CD4-positive, alpha-beta T cell treated with Interferon gamma for 1 hour (primary cell): ENCODE measurements around the gene PLTP.
"Not testable (repeated sequence)": the region's sequence is repeated elsewhere in the genome, so short reads cannot be mapped to it uniquely, and the experiment has no call there.

ENCODE experiments used
- DNase-seq: peaks from one replicate; pipeline ENCODE4 v3.0.0-alpha.2; 2020

PLTP gene

DNA sequence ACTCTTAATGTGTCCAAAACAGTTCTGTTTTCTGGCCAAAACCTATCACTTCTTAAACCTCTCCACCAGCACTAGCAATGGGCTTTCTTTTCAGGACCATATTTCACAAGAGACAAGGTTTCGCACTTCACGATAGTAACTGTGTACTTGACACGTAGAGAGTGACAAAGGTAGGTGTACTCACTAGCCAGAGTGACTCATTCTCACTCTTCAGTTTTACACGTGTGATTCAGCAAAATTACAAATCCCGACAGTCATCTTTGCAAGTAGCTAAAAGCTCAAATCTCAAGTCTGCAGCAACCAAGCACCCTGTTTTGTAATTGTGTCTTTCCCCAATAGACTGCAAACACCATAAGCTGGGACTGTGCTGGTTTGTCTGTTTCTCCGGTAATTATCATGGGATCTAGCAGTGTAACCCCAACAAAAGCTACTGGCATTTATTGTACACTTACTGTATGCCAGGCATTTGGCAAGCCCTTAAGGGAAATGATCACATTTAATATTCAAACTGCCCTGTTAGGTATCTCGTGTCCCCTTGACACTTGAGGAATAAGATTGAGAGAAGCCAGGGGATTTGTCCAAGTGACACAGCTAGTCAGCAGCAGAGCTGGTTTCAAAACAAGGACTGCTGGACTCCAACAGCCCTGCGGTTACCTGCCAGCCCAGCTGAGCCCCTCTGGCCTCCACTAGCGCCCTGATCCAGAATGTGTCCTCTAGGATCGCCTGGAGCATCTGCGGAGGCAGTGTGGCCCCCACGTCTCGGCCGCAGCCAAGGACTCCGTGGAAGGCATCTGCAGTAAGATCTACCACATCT is 32.4 kb upstream of the PLTP start:
- DNase-seq: no peak

DNA sequence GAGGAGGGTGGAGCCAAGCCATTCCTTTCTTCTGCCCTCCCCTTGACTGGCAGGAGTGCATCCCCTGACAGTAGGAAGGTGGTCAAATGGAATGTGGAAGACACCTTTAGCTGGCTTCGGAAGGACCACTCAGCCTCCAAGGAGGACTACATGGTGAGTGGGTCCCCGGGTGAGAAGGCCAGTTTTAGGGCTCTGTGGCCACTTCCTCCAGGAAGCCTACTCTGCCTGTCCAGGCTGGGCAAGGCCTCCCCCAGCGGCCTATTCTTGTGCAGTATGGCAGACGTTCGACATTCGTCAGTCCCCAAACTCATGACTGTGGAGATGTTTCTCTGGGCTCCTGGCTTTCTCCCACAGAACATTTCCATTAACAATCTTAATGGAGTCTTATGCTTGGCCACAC is 31.7 kb upstream of the PLTP start:
- DNase-seq: no peak

DNA sequence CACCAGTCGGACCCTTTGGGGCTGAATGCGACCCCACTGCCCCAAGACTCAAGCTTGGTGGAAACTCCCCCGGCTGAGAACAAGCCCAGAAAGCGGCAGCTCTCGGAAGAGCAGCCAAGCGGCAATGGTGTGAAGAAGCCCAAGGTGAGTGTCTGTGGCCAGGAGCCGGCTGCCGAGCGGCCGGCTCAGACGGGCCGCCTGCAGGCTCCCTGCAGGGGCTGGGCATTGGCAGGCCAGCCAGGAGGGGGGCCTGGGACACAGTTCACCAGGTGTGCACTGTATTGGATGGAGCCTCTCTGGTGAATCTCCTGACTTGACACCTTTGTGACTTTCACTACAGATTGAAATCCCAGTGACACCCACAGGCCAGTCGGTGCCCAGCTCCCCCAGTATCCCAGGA is 28.5 kb upstream of the PLTP start:
- DNase-seq: no peak

DNA sequence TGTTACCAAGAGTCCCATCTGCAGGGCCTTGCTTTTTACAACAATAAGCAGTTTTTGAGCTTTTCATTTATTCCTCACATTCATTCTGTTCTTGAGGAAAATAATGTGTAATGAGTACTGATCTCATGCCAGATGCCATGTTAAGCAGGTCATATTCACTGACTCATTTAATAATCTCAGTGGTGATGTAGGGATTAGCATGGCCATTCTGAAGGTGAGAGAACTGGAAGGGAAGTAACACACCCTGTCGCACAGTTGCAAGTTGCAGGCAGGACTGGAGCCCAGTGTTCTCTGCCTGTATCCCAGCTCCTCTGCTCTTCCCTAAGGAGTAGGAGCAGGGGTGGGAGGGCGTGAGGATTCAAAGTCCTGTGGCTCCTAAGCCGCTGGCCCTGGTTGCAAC is 28.1 kb upstream of the PLTP start:
- DNase-seq: no peak

DNA sequence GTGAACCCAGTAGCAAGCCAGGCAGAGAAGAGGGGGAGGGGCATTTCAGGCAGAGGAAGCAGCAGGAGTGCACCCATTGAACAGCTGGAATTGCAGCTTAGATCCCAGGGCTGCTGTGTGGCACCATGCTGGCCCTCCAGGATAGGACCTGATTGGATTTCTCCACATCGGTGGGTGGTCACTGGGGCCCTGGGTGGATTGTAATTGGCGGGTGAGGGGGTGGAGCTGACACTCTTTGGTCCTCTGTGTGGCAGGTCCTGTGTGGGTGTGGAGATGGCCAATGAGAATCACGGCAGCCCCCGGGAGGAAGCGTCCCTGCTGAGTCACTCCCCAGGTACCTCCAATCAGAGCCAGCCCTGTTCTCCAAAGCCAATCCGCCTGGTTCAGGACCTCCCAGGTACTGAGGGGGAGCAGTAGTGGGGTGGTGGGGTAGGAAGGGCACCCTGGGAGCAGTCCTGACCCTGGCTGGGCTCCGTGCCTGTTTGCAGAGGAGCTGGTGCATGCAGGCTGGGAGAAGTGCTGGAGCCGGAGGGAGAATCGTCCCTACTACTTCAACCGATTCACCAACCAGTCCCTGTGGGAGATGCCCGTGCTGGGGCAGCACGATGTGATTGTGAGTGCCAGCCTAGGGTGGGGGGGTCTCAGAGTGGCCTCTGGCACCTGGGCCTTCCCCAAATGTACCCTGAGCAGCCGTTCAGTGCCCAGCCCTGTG is 26.9 kb upstream of the PLTP start:
- no peak for DNase-seq

DNA sequence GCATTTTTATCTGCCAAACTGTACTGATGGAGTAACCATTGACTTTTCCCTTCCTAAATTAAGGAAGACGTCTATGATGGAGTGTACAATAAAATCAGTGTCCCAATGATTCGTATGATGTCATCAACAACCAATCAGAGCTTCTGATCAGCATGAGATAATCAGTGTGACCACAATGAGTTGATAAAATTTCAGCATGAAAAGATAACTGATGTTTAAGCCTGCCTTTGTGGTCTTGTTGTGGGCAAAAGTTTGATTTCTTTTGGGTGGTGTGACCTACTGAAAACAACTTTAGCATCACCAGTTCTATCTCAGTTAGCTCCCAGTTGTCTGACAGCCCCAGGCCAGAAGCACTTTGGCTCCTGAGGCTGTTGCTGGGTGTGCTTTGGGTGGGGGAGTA is 25.8 kb upstream of the PLTP start:
- no peak for DNase-seq

DNA sequence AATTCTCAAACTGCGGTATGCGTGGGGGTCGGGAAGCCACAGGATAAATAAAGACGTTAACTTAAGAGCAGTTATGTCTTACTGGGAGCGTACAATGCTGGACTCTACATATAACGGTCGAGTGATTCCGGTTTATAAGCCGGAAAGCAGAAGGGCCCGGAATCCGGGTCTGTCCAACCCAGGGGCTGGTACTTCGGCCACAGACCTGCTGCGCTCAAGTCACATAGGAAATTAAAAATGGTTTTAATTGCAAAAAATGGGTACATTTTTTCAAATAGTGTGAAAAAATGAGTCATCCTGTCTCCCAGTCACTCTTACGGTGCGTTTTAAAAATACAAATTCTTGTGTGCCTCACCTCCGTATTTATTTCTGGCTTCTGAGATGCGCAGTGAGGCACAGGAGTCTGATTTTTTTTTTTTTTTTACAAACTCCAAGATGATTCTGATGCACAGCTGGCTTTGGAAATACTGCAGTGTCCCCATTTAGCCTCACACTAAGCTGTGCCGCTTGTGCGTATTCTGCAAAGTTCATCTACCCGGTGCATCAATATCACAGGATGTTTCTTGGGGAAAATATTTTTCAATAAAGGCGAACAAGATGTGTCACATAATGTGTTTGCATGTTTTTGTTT is 23.6 kb upstream of the PLTP start:
- DNase-seq: no peak

DNA sequence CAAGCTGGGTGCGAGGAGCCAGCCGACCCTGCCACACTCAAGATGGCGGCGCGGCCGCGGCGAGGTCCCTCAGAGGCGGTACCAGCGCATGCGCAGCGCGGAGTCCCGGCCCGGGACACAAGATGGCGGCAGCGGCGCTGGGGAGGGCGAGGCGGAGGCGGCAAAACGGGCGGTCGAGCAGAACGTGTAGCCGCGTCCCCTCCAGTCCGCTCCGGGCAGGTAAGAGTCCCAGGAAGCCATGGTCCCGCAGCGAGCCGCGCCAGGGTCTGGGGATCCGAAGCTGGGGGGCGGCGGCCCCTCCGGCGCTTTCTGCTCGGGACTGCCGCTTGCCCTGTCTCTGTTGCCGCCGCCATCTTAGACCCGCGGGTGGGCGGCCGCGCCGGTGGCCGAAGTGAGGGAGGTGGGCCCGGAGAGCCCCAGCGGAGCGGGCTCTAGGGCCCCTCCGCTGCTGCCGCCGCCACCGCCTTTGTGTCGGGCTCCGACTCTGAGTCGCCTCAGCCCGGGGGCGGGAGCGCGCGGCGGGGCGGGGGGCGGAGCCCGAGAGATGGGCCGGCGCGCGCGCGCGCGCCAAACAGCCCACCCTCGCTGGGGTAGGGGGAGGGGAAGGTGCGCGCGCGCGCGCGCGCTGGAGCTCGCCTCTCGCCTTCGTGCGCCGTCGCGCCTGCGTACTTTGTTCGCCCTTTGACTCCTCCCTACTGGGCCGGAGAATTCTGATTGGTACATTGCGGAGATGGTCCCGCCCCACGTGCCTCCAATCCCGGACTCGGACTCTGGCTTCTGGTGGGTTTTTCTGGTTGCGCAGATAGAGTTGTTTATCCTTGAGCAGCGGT is 22.8 kb upstream of the PLTP start, which contains the start of gene PCIF1:
PCIF1 (plus strand) TSS at position 98 of the 830 bp plus-strand sequence. CDS start 4,317 bp downstream, outside the sequence.
- peak; percentile 97 for DNase-seq

DNA sequence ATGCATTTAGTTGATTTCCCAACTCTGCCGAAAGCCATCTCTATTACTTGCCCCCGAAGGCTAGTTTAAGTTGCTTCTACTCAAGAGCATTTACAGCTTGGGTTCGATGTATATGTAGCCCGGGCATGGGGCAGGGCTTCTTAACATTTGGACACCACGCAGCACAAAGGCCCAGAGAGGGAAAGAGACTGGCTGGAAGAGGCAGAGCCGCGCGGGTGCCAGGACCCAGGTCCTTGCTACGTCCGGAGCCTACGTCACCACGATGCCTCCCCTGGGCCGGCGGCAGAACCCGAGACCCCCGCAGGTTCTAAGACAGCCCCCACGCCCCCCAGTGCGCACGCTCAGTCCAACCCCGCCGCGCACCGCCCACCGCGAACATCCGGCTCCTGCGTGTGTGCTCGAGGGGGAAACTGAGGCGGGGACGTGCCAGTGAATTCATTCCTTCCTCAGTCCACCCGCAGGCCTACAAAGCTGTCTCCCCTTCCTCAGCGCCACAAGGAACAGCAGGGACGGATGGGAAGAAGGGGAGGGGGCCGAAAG is 22.2 kb upstream of the PLTP start:
- peak; percentile 53 for DNase-seq

DNA sequence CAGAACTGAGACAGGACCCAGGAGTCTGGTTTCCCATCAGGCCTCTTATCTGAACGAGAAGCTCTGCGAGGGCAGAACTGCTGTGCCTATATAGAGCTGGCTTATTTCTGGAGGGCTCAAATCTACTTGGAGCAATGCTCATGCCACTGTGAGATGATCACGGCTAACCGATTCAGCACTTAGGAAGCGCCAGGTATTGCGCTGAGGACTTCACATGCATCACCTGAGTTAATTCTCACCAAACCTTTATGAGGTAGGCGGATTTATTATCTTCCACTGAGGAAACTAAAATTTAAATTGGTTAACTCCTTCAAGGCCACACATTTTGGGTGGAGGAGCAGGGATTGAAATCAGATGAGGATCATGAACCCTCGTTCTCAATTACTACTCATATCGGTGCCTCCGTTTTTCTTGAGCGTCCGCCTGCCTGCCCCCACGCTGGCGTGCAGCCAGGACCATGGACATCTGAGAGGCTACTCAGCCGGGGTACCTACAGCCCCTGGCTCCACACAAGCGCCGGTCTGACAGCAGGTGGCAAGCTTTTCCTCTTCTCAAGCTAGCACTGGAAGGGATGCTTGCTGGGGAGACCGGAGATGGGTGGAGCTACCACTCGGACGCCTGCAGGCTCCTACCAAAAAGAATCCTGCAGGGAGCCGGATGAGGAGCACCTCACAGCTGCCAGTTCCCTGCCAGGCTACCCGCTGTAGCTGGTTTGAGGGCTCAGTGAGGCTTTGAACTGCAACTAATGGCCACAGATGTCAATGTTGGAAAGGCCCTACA is 21.5 kb upstream of the PLTP start:
- peak; percentile 65 for DNase-seq

DNA sequence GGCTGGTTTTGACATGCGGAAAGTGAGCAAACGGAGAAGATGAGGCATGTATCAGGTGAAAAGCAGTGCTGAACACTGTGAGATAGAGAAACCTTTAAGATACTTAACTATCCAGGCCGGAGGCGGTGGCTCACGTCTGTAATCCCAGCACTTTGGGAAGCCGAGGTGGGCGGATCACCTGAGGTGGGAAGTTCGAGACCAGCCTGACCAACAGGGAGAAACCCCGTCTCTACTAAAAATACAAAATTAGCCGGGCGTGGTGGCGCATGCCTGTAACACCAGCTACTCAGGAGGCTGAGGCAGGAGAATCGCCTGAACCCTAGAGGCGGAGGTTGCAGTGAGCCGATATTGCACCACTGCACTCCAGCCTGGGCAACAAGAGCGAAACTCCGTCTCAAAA is 19.7 kb upstream of the PLTP start:
- not testable (repeated sequence) for DNase-seq

DNA sequence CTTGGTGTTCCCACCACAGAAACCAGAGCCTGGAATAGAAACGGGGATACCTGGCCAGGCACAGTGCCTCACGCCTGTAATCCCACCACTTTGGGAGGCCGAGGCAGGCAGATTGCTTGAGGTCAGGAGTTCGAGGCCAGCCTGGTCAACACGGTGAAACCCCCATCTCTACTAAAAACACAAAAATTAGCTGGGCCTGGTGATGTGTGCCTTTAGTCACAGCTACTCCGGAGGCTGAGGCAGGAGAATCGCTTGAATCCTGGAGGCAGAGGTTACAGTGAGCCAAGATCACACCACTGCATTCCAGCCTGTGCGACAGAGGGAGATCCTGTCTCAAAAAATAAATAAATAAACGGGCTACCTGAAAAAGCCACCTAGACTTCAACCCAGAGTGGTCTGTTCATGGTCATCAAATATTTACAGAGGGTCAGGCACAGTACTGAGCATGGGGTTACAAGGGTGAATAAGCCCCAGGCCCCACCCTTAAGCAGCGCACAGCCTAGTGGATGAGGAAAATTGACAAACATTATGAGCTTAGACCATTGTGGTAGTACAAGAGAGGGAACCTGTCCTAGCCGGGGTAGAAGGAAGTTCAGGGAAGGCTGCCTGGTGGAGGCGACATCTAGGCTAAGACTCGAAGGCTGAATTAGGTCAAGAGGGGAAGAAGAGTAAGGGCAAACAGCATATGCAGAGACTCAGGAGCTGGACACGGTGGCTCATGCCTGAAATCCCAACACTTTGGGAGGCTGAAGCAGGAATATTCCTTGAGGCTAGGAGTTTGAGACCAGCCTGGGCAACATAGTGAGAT is 15.3 kb upstream of the PLTP start:
- no peak for DNase-seq

DNA sequence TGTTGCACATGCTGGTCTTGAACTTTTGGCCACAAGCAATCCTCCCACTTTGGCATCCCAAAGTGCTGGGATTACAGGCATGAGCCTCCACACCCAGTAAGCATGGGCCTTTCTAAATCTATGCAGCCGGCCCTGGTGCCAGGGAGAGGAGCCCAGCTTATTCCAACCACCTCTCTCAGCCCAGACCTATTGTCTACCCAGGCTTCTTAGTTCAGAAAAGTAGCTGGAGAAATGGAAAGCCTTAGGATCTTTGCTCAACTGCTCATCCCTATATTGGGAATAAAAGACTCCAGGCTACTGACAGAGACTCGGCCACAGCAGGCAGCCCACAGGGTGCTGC is 14.7 kb upstream of the PLTP start:
- DNase-seq: no peak

DNA sequence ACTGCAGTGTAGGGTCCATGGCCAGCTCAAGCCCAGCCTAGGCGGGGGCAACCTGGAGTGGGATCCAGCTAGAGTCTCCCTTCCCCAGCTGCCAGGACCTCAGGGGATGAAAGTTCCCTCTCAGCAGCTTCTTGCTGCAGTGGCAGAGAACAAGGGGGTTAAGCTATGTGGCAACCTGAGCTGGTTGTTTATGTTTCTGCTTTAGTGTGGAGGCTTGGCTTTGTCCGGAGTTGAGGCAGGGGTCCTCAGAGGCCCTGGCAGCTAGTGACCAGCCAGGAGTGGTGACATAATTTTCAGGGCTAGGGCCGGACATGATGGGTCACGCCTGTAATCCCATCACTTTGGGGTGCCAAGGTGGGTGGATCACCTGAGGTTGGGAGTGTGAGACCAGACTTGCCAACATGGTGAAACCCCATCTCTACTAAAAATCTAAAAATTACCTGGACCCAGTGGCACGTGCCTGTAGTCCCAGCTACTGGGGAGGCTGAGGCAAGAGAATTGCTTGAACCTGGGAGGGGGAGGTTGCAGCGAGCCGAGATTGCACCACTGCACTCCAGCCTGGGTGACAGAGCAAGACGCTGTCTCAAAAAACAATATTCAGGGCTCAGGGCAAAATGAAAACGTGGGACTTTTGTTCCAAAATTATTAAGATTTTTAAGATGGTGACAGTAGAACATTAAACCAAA is 14.0 kb upstream of the PLTP start:
- no peak for DNase-seq

DNA sequence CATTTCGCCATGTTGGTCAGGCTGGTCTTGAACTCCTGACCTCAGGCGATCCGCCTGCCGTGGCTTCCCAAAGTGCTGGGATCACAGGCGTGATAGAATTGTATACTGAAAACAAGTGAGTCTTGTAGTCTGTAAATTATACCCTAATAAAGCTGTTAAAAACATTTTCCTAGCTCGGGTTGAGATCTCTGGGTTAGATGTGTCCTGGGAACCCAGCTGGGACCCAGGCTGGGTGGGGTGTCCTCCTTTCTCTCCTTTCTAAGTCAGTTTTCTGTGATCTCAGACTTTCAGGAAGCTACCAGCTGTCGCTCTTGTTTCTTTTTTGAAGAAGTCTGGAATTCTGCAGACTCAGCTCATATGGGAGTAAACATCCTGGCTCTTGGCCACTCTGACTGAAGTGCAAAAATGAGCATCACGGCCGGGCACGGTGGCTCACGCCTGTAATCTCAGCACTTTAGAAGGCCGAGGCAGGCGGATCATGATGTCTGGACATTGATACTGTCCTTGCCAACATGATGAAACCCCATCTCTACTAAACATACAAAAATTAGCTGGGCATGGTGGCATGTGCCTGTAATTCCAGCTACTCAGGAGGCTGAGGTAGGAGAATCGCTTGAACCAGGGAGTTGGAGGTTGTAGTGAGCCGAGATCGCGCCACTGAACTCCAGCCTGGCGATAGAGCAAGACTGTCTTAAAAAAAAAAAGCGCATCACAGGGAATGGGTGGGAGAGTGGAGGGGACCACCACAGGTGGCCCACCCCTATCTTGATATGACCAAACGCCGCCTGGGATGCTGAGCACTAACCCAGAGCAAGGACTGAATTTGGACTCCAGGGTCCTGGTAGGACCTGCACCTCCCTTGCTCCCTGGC is 12.7 kb upstream of the PLTP start:
- no peak for DNase-seq

DNA sequence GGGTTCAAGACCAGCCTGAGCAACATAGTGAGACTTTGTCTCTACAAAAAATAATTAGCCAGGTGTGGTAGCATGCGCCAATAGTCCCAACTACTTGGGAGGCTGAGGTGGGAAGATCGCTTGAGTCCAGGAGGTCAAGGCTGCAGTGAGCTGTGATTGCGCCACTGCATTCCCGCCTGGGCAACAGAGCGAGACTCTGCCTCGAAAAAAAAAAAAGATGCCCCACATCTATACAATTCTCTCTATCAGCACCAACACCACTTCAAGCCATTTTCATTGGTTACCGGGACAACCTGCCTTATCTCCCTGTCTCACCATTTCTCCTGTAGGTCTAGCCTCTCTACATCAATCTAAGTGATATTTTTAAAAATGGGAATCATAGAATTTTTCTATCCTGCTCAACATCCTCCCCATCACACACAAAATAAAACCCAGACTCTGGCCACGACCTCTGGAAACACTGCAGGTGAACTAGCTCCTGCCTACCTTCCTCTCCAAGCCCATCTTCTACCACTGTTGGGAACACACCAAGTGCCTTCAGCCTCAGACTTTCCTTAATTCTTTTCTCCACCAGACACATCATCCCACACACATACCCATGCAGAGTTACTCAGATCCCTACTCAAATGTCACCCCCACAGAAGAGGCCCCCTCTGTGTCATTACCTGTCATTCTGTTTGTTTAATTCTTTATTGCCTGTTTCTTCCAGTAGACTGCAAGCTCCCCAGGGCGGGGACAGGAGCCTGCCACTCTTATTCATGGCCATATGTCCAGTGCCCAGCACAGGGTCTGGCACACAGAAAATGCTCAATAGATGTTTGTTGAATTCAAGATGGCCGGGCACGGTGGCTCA is 9.6 kb upstream of the PLTP start:
- DNase-seq: no peak

DNA sequence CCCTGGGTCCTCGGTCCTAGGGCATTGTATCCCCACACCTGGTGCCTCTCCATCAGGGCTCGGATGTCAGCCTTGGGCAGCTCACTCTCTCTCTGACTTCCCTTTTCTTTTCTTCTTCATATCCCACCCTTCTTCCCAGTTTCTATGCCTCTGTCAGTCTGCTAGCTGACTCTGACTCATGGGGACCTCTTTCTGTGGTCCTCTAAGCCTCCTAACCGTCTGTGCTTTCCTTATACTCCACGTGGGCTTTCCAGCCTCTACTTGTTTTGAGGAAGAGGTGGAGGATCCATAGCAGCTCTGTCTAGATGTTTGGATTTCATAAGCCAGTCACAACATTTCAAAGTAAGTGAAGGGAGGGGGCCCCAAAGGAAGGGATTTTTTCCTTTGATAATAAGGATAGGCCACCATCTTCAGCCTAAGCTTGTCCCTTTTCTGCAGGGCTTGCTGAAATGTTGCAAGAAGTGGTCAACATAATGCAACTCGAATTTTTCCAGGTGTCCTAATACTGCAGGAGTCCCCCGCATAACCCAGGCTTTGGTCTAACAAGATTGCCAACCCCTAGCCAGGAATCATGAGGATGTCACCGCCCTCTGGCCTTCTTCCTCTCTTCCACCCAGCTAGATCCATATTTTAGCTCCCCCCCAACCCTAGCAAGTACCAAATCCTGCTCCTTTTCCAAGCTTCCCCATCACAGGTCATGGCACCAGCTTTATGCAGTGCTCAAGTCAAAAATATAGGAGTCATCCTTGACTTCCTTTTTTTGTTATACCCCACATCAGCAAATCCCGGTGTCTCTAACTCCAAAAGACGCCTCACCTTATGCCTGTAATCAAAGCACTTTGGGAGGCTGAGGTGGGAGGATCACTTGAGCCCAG is 8.7 kb upstream of the PLTP start:
- DNase-seq: no peak
